HS-27A (cell line): ENCODE results near the gene CDYL.
"Not testable (repeated sequence)": the region's sequence is repeated elsewhere in the genome, so short reads cannot be mapped to it uniquely, and the experiment has no call there.

Source experiments
- DNase-seq: peaks from one replicate; pipeline ENCODE4 v3.0.0-alpha.2; 2012; ENCODE audit warnings: low read depth, missing footprints

Gene CDYL

GRCh38 chr6:4803343-4803744, 27.1 kb downstream of the CDYL start:
- DNase-seq: no peak

DNA sequence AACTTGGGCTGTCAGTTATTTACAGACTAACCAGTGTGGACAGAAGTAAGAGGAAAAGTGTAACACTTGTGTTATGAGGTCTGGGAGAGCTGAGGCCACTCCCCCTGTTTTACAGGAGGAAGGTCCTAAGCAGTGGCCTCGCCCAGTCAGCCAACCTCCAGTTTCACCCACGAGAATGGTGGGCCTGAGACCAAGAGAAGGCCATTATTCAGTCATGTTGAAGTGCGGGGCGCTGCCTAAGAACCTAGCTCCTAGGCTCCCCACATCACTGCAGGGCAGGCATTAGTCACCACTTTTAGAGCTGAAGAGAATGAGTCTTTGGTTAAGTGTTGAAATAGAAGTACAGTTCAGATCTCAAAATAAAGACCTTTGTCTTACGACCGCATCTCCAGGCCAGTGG, 27.9 kb downstream of the CDYL start:
- DNase-seq: no peak

- DNase-seq: no peak
Measured at GRCh38 chr6:4805553-4806336, 29.5 kb downstream of the CDYL start.

DNA sequence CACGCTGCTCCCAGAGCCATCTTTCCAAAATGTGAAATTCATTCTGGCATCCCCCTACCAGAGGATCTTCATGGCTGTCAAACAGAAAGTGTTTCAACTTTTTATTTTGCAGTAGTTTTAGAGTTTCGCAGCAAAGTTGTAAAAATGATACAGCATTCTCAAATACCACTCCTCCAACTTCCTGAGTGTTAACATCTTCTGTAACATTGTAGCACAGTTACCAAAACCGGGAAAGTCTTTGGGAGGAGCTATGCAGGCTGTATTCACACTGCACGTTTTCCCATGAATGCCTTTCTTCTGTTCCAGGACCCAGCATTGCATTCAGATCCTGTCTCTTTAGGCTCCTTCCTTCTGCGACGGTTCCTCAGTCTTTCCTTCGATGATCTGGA, 30.1 kb downstream of the CDYL start:
- DNase-seq: no peak

DNA sequence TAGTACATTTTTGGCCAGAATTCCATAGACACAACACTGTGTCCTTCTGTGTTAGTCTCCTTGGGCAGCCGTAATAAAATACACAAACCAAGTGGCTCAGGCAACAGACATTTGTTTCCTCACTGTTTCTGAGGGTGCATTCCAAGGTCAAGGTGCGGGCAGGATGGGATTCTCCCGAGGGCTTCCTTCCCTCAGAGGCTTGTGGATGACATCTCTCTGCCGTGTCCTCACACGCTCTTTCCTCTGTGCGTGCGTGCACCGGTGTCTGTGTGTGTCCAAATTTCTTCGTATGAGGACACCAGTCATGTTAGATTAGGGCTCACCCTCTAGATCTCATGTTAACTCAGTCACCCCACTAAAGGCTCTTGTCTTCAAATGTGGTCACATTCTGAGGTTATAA, 30.6 kb downstream of the CDYL start:
- no peak for DNase-seq

DNA sequence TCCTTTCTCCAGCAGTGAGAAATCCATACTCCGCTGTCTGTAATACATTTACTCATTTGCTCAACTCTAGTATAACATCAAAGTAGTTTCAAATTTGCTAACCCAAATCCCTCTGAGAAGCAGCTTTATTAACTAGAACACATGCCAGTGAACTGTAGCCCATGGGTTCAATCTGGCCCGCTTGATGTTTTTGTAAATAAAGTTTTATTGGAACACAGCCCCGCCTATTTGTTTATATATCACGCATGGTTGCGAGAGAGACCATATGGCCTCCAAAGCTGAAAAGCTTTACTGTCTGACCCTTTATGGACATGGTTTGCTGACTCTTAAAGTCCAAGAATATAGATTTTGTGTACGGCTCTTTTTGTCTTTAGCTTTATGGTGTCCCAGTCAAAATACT, 32.2 kb downstream of the CDYL start:
- no peak for DNase-seq

- DNase-seq: no peak
Measured at GRCh38 chr6:4809999-4810918, 34.1 kb downstream of the CDYL start.

DNA sequence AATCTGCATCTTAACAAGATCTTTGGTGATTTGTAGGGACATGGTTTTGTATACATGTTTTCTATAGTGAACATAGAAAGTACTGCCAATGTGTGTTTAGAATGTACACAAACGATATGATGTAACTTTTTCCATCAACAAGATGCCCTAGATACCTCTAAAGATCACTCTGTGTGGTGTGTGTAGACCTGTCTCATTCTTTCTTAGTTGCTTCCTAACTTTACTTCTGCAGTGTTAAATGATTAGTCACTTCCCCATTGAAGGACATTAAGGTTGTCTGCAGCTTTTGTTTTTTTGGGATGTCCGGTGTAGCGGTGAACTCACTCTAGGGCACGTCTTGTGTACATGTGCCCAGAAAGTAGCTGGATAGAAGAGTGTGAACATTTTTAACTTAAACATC, 35.9 kb downstream of the CDYL start:
- DNase-seq: no peak

GRCh38 chr6:4813055-4813454, 36.9 kb downstream of the CDYL start:
- no peak for DNase-seq

- no peak for DNase-seq
Measured at GRCh38 chr6:4814212-4814611, 38.0 kb downstream of the CDYL start.

- no peak for DNase-seq
Measured at GRCh38 chr6:4814987-4815386, 38.8 kb downstream of the CDYL start.

DNA sequence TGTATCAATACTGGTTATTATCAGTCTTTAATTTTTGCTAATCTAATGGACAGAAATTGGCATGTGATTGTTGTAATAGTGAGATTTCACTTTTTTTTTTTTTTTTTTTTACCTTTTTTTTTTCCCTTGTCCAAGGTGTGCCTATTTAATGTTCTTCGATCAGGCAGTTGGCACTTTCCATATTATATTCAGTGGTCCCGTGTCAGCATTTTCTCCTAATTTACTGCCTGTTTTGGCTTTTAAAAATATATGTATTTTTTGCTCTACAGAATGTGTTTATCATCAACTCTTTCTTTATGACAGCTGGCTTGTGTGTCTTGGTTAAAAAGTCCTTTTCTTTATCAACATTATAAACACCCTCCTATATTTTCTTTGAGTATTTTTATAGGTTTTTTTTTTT, 39.4 kb downstream of the CDYL start:
- DNase-seq: no peak

DNA sequence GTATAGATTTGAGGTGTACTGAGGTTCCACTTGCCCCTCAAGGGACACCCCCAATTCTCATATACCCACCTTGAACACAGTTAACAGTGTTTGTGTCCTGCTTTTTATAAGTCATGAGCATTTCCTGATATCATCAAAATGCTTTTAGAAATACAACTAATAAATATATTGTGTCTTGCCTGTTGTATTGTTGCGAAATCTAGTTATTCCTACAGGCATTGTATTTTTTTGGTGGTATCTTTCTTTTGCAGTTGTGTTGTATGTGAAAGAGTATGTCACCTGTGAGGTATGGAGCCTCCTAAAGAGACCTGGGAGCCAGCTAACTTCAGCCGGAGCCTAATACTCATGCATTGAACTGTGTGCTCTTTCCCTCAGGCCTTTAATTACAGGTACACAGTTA, 40.7 kb downstream of the CDYL start:
- DNase-seq: no peak

- no peak for DNase-seq
Measured at GRCh38 chr6:4817551-4817950, 41.3 kb downstream of the CDYL start.

DNA sequence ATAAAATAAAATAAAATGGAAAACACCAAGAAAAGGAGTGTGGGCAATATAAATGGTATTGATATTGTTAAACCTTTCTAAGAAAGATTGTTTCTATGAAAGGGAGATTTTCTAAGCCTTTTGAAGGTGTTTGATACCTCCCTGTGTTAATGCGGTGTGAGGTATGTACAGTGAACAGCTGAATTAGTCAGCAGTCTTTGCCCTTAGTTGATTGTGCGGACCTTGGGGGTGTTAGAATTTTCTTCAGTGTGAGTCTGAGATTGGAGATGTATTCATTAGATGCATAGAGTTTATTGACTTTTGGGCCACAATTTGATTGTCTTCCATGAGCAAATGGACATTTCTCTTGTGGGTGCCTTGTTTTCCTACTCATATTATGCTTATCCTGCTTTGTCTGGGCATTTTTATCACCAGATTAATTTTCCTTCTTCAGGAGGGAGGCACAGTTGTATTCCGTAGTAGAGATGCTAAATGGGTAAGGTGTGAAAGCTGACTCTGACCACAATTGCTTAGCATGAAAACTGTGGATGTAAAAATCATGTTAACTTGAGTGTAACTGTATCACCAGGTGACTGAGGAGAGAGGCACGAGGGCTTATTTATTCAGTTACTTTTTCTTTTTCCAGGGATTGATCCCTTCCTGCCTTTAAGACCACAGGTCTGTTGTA, 42.2 kb downstream of the CDYL start:
- no peak for DNase-seq

GRCh38 chr6:4819706-4820283, 43.6 kb downstream of the CDYL start:
- no peak for DNase-seq

DNA sequence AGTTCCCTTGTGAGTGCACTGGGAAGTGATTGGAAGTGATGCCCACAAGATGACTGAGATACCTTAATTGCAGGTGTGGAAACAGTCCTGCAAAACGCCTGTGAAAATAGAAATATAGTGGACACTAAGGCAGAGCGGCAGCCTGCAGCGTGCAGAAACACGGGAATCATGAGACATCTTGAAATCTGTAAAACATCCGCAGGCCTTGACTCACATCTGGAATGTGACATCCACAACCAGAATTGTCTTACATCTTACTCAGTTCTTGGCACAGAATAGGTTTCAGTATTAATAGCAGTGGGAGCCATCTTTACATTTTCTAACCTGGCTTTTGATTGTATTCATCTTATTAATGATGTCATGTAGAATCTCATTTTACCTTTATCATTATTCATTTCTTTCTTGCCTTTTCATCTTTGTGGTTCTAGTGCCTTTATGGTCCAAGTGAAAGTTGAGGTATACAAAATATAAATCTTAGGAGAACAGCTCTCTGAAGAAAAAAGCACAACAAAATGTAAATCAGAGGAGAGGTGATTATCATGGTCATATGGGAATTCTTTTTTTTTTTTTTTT, 44.6 kb downstream of the CDYL start:
- DNase-seq: no peak

- DNase-seq: no peak
Measured at GRCh38 chr6:4822476-4822875, 46.3 kb downstream of the CDYL start.

DNA sequence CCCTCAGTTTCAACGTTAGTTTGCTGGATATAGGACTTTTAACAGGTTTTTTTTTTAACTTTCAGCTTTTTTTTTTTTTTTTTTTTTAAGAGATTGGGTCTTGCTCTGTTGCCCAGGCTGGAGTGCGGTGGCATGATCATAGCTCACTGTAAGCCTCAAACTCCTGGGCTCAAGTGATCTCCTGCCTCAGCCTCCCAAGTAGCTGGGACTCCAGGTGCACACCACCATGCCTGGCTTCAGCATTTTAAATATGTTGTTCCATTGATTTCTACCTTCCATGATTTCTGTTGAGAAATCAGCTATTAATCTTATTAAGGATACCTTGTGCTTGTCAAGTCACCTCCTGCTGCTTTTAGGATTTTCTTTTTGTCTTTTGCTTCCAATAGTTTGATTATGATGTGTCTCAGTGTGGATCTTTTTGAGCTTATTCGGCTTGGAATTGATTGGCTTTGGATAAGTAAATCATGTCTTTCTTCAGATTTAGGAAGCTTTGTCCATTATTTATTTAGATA, 52.0 kb downstream of the CDYL start:
- no peak for DNase-seq

DNA sequence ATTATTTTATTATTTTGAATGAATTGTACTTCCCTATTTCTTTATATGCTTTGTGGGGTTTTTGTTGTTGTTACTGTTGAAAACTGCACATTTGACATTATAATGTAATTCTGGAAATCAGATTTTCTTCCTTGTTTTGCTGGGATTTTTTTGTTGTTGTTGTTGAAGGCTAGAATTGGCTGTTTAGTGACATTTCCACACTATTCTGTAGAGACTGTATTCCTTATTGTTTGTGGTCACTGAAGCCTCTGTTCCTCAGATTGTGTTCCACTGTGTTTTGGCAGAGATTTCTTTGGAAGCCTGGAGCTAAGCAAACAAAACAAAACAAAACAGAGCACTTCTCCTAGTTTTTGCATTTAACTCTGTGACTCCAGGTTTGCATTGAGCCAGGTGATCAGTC, 52.9 kb downstream of the CDYL start:
- DNase-seq: no peak

- not testable (repeated sequence) for DNase-seq
Measured at GRCh38 chr6:4835540-4835939, 59.3 kb downstream of the CDYL start.

- no peak for DNase-seq
Measured at GRCh38 chr6:4840169-4840568, 64.0 kb downstream of the CDYL start.
